ACC112 (cell line): Measurements from ENCODE around the gene TAS1R2.

Experiments used
- H2AFZ ChIP-seq: fragments of 200-600 bp; sonication (generic); one replicate; pipeline ENCODE4 v1.6.0; 2017; ENCODE audit warnings: antibody characterized with exemption, low read length; ENCODE audit not compliant: unreplicated experiment
- H3K27ac ChIP-seq: fragments of 200-600 bp; sonication (generic); 2 replicates; pipeline ENCODE4 v1.5.1; 2014; ENCODE audit warnings: low read depth, mild to moderate bottlenecking, antibody characterized with exemption, low read length, moderate library complexity
- H3K27me3 ChIP-seq: fragments of 200-600 bp; sonication (generic); 2 replicates; pipeline ENCODE4 v1.6.1; 2014; ENCODE audit warnings: mild to moderate bottlenecking, antibody characterized with exemption, low read length, moderate library complexity, mixed read lengths; ENCODE audit not compliant: insufficient read depth
- H3K36me3 ChIP-seq: fragments of 200-600 bp; sonication (generic); 2 replicates; pipeline ENCODE4 v1.6.1; 2016; ENCODE audit warnings: mild to moderate bottlenecking, antibody characterized with exemption, low read length, moderate library complexity, mixed read lengths; ENCODE audit not compliant: insufficient read depth
- H3K4me1 ChIP-seq: fragments of 200-600 bp; sonication (generic); one replicate; pipeline ENCODE4 v1.6.1; 2016; ENCODE audit warnings: low read length, mixed read lengths; ENCODE audit not compliant: insufficient read depth, unreplicated experiment, control insufficient read depth
- H3K4me3 ChIP-seq: fragments of 200-600 bp; sonication (generic); 2 replicates; pipeline ENCODE4 v1.5.1; 2014; ENCODE audit warnings: mild to moderate bottlenecking, low read depth, low read length
- H3K79me2 ChIP-seq: fragments of 200-600 bp; sonication (generic); one replicate; pipeline ENCODE4 v1.6.0; 2016; ENCODE audit warnings: low read length; ENCODE audit not compliant: control insufficient read depth, unreplicated experiment, insufficient read depth

TAS1R2 gene

DNA sequence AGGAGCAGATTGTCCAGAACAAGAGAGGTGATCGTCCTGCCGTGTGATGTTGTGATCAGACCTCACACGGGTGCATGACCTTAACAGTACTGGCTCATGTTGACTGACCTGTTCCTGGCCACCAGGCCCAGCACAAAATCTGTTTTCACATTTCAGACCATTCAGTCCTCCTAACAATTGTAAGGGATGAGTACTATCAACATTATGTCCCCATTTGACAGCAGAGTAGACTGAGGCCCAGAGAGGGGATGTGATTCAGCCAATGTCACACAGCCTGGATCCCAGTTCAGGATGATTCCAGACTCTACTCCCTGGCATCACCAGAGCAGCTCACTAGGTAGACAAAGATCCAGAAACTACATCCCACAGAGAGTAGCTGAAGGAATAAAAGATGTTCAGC is 7.4 kb upstream of the TAS1R2 start:
- Histone ChIP-seq H3K27me3 (peaks cover 30% of the 10 kb centered on the region), H3K4me3 (no peak overlapping the region), H2AFZ (no peak overlapping the region), H3K79me2 (no peaks in the 10 kb centered on the region), H3K27ac (no peak overlapping the region), H3K36me3 (no peaks in the 10 kb centered on the region), H3K4me1 (no peaks in the 10 kb centered on the region)

DNA sequence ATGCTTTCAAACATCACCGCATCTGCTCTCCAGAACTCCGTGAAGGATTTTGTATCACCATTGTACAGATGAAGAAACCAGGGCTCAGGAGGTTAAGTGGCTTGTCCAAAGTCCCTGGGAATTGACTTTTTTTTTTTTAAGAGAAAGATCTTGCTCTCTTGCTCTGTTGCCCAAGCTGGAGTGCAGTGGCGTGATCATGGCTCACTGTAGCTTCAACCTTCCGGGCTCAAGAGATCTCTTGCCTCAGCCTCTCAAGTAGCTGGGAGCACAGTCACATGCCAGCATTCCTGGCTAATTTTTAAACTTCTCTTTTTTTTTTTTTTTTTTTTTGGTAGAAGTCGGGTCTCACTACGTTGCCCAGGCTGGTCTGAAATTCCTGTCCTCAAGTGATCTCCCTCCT is 6.9 kb upstream of the TAS1R2 start:
- Histone ChIP-seq H3K4me3 (no peak overlapping the region), H3K27me3 (peaks cover 30% of the 10 kb centered on the region), H3K36me3 (no peaks in the 10 kb centered on the region), H3K79me2 (no peaks in the 10 kb centered on the region), H3K27ac (no peak overlapping the region), H3K4me1 (no peaks in the 10 kb centered on the region), H2AFZ (no peak overlapping the region)

DNA sequence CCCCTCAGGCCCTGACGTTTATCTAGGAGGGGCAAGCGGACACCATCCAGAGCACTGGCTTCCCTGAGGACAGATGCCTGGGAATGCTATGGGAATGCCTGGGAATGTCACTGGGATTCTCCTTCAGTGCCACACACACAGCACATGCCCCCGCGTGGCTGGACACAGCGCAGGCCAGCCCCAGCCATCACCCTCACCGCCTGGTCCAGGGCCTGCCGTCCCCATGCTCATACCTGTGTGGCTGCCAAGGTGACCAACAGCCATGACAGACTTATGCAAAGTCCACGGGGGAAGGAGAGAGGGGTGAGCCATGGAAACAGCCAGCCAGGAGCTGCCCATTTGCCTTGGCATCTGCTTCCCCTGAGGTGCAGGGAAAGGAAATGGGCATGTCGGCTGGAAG is 5.7 kb upstream of the TAS1R2 start:
- no peak overlapping the region for H3K4me3 ChIP-seq
- peaks cover 34% of the 10 kb centered on the region for H3K27me3 ChIP-seq
- no peak overlapping the region for H3K27ac ChIP-seq
- H2AFZ ChIP-seq = no peak overlapping the region
- H3K4me1 ChIP-seq = no peaks in the 10 kb centered on the region
- H3K36me3 ChIP-seq = no peaks in the 10 kb centered on the region
- no peaks in the 10 kb centered on the region for H3K79me2 ChIP-seq

DNA sequence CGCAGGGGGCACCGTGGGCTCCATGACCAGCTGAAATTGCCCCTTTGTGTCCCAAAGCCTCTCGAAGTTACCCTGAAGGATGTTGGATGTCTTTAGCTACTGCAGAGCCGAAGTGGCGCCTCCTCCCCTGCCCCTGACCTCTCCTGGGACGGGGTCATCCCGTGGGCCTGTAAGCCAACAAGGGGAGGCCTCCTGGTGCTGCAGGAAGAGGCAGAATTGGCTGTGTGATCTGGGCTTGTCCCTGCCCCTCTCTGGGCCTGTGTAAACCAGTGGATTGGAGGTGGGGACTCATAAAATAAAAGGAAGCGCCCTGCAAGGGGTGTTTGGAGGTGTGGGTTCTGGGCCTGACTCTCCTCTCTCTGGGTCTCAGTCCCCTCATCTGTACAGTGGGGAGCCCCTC is 2.1 kb upstream of the TAS1R2 start:
- no peaks in the 10 kb centered on the region for H3K4me1 ChIP-seq
- H3K79me2 ChIP-seq = no peaks in the 10 kb centered on the region
- no peak overlapping the region for H3K27ac ChIP-seq
- no peak overlapping the region for H2AFZ ChIP-seq
- no peaks in the 10 kb centered on the region for H3K36me3 ChIP-seq
- H3K27me3 ChIP-seq = peaks cover 27% of the 10 kb centered on the region
- H3K4me3 ChIP-seq = no peak overlapping the region

DNA sequence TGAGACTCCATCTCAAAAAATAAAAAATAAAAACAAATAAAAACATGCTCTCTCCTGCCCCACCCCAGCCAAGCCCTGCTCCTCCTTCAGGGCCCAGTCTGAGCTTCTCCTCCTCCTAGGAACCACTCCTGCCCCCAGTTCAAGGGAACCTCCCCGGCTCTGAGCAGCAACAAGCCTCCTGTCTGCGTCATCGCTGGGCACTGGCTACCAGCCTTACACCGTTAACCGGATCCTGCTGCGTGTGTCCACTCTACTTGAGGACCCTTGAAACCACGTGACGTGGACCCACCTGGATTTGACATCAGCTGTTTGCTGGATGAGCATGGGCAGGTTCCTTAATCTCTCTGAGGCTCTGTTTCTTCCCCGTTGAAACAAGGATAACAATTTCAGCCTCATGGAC is 1.6 kb upstream of the TAS1R2 start:
- no peak overlapping the region for H3K27ac ChIP-seq
- H3K36me3 ChIP-seq = no peaks in the 10 kb centered on the region
- H3K79me2 ChIP-seq = no peaks in the 10 kb centered on the region
- H3K4me3 ChIP-seq = no peak overlapping the region
- peaks cover 24% of the 10 kb centered on the region for H3K27me3 ChIP-seq
- no peaks in the 10 kb centered on the region for H3K4me1 ChIP-seq
- H2AFZ ChIP-seq = no peak overlapping the region

DNA sequence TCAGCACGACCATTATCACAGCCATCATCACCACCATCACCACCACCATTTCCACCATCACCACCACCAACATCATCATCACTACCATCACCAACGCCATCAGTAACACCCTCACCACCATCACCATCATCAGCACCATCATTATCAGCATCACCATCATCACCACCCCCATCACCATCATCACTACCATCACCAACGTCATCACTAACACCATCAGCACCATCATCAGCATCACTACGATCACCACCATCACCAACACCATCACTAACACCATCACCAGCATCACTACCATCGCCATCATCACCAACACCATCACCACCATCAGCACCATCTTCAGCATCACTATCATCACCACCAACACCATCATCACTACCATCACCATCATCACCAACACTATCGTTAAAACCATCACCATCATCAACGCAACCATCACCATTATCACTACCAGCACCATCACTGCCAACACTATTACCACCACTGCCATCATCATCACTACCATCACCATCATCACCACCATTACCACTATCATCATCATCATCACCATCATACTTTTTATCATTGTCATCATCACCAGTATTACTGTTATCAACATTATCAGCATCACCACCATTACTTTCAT is 1.3 kb downstream of the TAS1R2 start:
- no peak overlapping the region for H2AFZ ChIP-seq
- no peaks in the 10 kb centered on the region for H3K36me3 ChIP-seq
- no peak overlapping the region for H3K27ac ChIP-seq
- H3K4me3 ChIP-seq = no peak overlapping the region
- H3K27me3 ChIP-seq = peaks cover 14% of the 10 kb centered on the region
- no peaks in the 10 kb centered on the region for H3K4me1 ChIP-seq
- H3K79me2 ChIP-seq = no peaks in the 10 kb centered on the region

DNA sequence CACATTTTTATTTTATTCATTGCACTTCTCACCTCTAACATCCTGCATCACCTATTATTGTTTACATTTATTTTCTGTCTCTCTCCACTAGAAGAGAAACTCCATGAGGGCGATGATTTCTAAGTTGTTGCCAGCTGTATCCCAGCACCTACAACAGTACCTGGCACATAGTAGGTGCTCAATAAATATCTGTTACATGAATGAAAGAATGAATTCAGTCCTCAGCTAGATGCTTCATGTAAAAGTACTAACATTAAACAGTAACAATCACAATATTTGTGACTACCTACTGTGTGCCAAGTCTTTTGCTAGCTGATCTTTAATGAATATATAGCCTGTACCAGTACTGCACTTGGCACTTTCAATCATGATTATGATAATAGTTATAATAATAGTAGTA is 3.0 kb downstream of the TAS1R2 start:
- H3K36me3 ChIP-seq = no peaks in the 10 kb centered on the region
- no peaks in the 10 kb centered on the region for H3K79me2 ChIP-seq
- H3K4me3 ChIP-seq = no peak overlapping the region
- no peak overlapping the region for H2AFZ ChIP-seq
- H3K27ac ChIP-seq = no peak overlapping the region
- peaks cover 26% of the 10 kb centered on the region for H3K27me3 ChIP-seq
- no peaks in the 10 kb centered on the region for H3K4me1 ChIP-seq

DNA sequence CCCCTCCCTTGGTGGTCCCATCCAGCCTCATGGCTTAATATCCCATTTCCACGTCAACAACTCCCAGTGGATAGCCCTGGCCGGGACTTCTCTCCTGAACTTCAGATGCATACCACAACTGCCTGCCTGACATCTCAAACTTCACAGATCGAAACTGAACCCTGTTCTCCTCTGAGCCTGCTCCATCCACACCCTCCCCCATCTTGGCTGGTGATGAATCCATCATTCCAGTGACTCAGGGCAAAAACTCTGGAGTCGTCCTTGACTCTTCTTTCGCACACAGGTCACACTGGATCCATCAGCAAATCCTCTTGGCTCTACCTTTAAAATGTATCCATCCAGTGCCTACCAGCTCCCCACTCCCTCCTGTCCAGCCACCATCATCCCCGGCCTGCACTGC is 3.9 kb downstream of the TAS1R2 start:
- no peaks in the 10 kb centered on the region for H3K79me2 ChIP-seq
- H3K36me3 ChIP-seq = no peaks in the 10 kb centered on the region
- no peak overlapping the region for H3K27ac ChIP-seq
- no peaks in the 10 kb centered on the region for H3K4me1 ChIP-seq
- no peak overlapping the region for H2AFZ ChIP-seq
- no peak overlapping the region for H3K4me3 ChIP-seq
- H3K27me3 ChIP-seq = peaks cover 23% of the 10 kb centered on the region

DNA sequence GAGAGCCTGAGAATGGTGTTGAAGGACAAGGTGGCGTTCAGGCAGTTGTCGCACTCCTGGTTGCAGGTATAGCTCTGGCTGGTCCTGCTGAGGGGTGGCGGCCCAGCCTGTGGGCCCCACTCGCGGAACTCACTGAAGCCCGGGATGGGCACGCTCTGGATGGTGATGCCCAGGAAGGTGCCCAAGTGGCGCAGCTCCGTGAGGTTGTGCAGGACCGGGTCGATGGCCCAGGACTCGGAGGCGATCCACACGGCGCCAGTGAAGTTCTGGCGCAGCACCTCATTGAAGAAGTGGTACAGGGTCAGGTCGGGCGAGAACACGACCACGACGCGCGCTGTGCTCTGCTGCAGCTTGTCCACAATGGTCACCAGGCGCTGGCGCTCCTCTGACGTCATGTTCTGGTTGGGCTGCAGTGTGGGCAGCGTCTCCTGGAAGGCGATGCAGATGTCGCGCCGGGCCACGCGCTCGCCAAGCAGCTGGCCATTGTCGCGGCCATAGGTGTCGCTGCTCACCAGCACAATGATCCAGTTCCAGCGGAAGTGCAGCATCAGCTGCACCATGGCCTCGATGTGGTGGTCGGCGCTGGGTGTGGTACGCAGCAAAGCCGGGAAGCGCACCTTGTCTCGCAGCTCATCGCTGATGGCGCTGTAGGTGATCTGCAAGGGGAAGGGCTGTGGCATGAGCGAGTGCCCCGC is 5.0 kb downstream of the TAS1R2 start:
- Histone ChIP-seq H3K27me3 (peaks cover 33% of the 10 kb centered on the region), H3K4me1 (no peaks in the 10 kb centered on the region), H3K4me3 (no peak overlapping the region), H3K79me2 (no peaks in the 10 kb centered on the region), H3K27ac (no peak overlapping the region), H2AFZ (no peak overlapping the region), H3K36me3 (no peaks in the 10 kb centered on the region)

DNA sequence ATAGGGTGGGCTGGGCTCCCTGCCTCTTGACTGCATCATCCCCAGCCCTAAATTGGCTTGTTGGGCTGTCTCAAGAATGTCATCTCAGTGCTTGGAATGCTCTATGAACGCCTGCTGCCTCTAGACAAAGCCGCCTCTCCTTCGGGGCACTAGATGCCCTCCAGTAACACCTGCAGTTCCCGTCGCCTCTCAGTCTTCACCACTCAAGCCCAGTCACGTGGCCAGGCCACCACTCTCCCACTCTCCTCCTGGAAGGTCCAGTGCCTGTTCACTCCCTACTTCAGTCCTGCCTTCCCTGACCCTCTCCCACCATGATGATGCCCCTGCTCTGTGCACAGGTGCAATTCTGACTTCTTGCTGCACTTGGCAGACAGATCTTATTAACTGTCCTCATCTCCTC is 7.0 kb downstream of the TAS1R2 start:
- H3K36me3 ChIP-seq = no peaks in the 10 kb centered on the region
- H3K27ac ChIP-seq = no peak overlapping the region
- peaks cover 49% of the 10 kb centered on the region for H3K27me3 ChIP-seq
- no peak overlapping the region for H3K4me3 ChIP-seq
- no peaks in the 10 kb centered on the region for H3K4me1 ChIP-seq
- H2AFZ ChIP-seq = no peak overlapping the region
- H3K79me2 ChIP-seq = no peaks in the 10 kb centered on the region

DNA sequence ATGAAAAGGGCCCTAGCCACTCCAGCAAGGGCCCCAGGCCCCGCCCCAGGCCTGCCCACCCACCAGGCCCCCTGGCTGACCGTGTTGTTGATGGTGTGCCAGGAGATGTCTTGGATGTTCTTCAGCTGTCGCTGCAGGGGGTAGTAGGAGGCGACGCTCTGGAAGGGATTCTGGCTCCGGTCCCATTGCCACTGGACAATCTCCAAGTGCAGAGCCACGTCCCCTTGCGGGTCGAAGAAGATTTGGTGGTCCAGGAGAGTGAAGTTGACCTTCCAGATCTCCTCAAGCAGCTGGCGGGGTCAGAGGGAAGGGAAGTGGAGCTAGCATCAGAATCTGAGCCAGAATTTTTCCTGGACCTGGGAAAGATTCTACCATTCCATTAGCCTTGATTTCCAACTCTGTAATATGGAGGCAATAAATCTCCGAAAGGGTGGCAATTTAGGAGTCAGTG is 10.2 kb downstream of the TAS1R2 start:
- no peak overlapping the region for H2AFZ ChIP-seq
- H3K27ac ChIP-seq = no peak overlapping the region
- H3K36me3 ChIP-seq = no peaks in the 10 kb centered on the region
- no peaks in the 10 kb centered on the region for H3K4me1 ChIP-seq
- H3K27me3 ChIP-seq = peaks cover 71% of the 10 kb centered on the region
- no peaks in the 10 kb centered on the region for H3K79me2 ChIP-seq
- no peak overlapping the region for H3K4me3 ChIP-seq
